Upper lobe of left lung (tissue), 6 donors: ENCODE results near the gene GNG7. TPM values are rescaled to one million over a fixed set of nuclear protein-coding genes. Genes with fewer than 3 reads are reported as not detected.
"Not testable (repeated sequence)": the region's sequence is repeated elsewhere in the genome, so short reads cannot be mapped to it uniquely, and the experiment has no call there.

Source experiments
- ATAC-seq, 2 donors: fragments of 200-7000 bp; cut with Tn5 transposase; one replicate each; pipeline ENCODE4 v1.9.1; 2022; ENCODE audit warnings: mild to moderate bottlenecking in 2 of 2, moderate library complexity in 2 of 2; ENCODE audit not compliant: low FRiP score in 2 of 2
- DNase-seq, 2 donors: peaks; one replicate each; pipeline ENCODE4 v3.0.0-alpha.2; 2019 to 2020
- H3K27ac ChIP-seq, 4 donors: fragments of 200-600 bp; sonication (generic); one replicate each; pipeline ENCODE4 v1.5.1; 2016 to 2019
- H3K27me3 ChIP-seq, 4 donors: fragments of 200-600 bp; sonication (generic); one replicate each; pipeline ENCODE4 v1.5.1; 2017 to 2019
- H3K36me3 ChIP-seq, 4 donors: fragments of 200-600 bp; sonication (generic); one replicate each; pipeline ENCODE4 v1.5.1; 2016 to 2019
- H3K4me1 ChIP-seq, 4 donors: fragments of 200-600 bp; sonication (generic); one replicate each; pipeline ENCODE4 v1.5.1; 2018 to 2019
- H3K4me3 ChIP-seq, 4 donors: fragments of 200-600 bp; sonication (generic); one replicate each; pipeline ENCODE4 v1.5.1; 2017 to 2019; ENCODE audit warnings: mild to moderate bottlenecking in 2 of 4, moderate library complexity in 1 of 4
- H3K9me3 ChIP-seq, 4 donors: fragments of 200-600 bp; sonication (generic); one replicate each; pipeline ENCODE4 v1.5.1; 2018 to 2019
- CTCF ChIP-seq, 6 experiments: fragments of 450-650 bp in 4 of 6; fragments of 200-600 bp in 2 of 6; sonication (generic) in 2 of 6; IDR thresholded peaks; one replicate each; pipeline ENCODE4 v1.5.1; 2016 to 2019; ENCODE audit warnings: antibody characterized with exemption in 6 of 6
- EP300 ChIP-seq, 4 donors: sonication (generic); formaldehyde crosslinking; IDR thresholded peaks; one replicate each; pipeline ENCODE4 v1.5.1; 2017; ENCODE audit warnings: antibody characterized with exemption in 4 of 4, control low read depth in 2 of 4
- POLR2A ChIP-seq, 4 donors: fragments of 450-650 bp; IDR thresholded peaks; one replicate each; pipeline ENCODE4 v1.5.1; 2016 to 2017; ENCODE audit warnings: antibody characterized with exemption in 4 of 4, mild to moderate bottlenecking in 2 of 4
- POLR2AphosphoS5 ChIP-seq, 2 donors: sonication (generic); formaldehyde crosslinking; IDR thresholded peaks; one replicate each; pipeline ENCODE4 v1.5.1; 2017; ENCODE audit warnings: antibody characterized with exemption in 2 of 2
- WGBS, 2 donors: methylation state at CpG; one replicate each; pipeline ENCODE4 v1.1.5; 2017 to 2018; 5-methylcytosine and 5-hydroxymethylcytosine counted together
- total RNA-seq, 6 donors: library from RNA; depleted of rRNA in 4 of 6; stranded (reverse); fragments of >200 nt in 4 of 6; gene quantifications; one replicate each; pipeline versions ENCODE4 v1.1.0 to v1.2.1, GENCODE V29; 2016 to 2021
- donor health status: DM: no; HTN: no; CAD: no; lungs with moderate emphysema.
- donor health status: DM: no; HTN: yes; CAD: no; lungs with severe emphysema.

The GNG7 gene
- total RNA-seq, 6 donors from 2014 or later, result 3.5 to 7.7 (median 7.1) TPM

GRCh38 chr19:2611483-2612464, 90.7 kb downstream of the GNG7 start:
- Histone ChIP-seq H3K9me3 (no peaks in the 10 kb centered on the region), H3K4me1 (peaks cover 20 to 36% (median 28%) of the 10 kb centered on the region in 4 donors), H3K27ac (peak overlapping the region; percentile 85 to 94 (median 88)), H3K27me3 (no peaks in the 10 kb centered on the region), H3K36me3 (no peaks in the 10 kb centered on the region), H3K4me3 (peak overlapping the region in 2 of 4 donors; percentile 55)
- ATAC-seq, result no peak
- no peak for DNase-seq
- TF ChIP-seq EP300 (IDR thresholded peaks at IDR 0.05) (no peak), CTCF (IDR thresholded peaks at IDR 0.05) (no peak), POLR2A (IDR thresholded peaks at IDR 0.05) (no peak), POLR2AphosphoS5 (IDR thresholded peaks at IDR 0.05) (no peak)
- 74 to 75% methylated on average over 33 to 34 of the region's 34 CpGs for WGBS, 2 donors

- H3K9me3 ChIP-seq, result no peaks in the 10 kb centered on the region
- H3K27ac ChIP-seq, result peak overlapping the region; percentile 85 to 94 (median 88)
- DNase-seq (peak; percentile 96 to 97), ATAC-seq (peak; percentile 93 to 95)
- WGBS, 2 donors, result 16 to 46% methylated on average over 9 to 28 of the region's 46 CpGs
- no peaks in the 10 kb centered on the region for H3K27me3 ChIP-seq
- H3K36me3 ChIP-seq, result no peaks in the 10 kb centered on the region
- H3K4me1 ChIP-seq, result peaks cover 18 to 27% (median 21%) of the 10 kb centered on the region in 4 donors
- TF ChIP-seq POLR2A (IDR thresholded peaks at IDR 0.05) (peak in 1 of 4 donors; percentile 52), CTCF (IDR thresholded peaks at IDR 0.05) (peak; percentile 95 to 99 (median 98)), EP300 (IDR thresholded peaks at IDR 0.05) (peak in 2 of 4 donors; percentile 12 to 85), POLR2AphosphoS5 (IDR thresholded peaks at IDR 0.05) (peak; percentile 69 to 72)
- peak overlapping the region; percentile 37 to 55 (median 48) for H3K4me3 ChIP-seq
These were observed 91.6 kb downstream of the GNG7 start for GRCh38 chr19:2610637-2611482.

GRCh38 chr19:2609389-2610116, 92.9 kb downstream of the GNG7 start:
- Histone ChIP-seq H3K4me1 (peaks cover 15 to 27% (median 22%) of the 10 kb centered on the region in 4 donors), H3K27me3 (no peaks in the 10 kb centered on the region), H3K4me3 (no peak overlapping the region), H3K9me3 (no peaks in the 10 kb centered on the region), H3K36me3 (no peaks in the 10 kb centered on the region), H3K27ac (no peak overlapping the region)
- TF ChIP-seq POLR2AphosphoS5 (IDR thresholded peaks at IDR 0.05) (no peak), CTCF (IDR thresholded peaks at IDR 0.05) (no peak), EP300 (IDR thresholded peaks at IDR 0.05) (no peak), POLR2A (IDR thresholded peaks at IDR 0.05) (no peak)
- no peak for ATAC-seq
- WGBS, 2 donors, result 82 to 88% methylated on average over 19 to 20 of the region's 20 CpGs
- no peak for DNase-seq

- H3K27ac ChIP-seq, ATAC-seq, H3K36me3 ChIP-seq, H3K4me3 ChIP-seq, H3K27me3 ChIP-seq, H3K9me3 ChIP-seq, DNase-seq: not testable (repeated sequence)
- peaks cover 15 to 24% (median 22%) of the 10 kb centered on the region in 4 donors for H3K4me1 ChIP-seq
- WGBS, 2 donors, result 91 to 97% methylated on average over 7 of the region's 7 CpGs
These were observed 93.5 kb downstream of the GNG7 start for GRCh38 chr19:2609034-2609388.
